ENCODE measurements around the gene STMN1. TPM values are rescaled to one million over a fixed set of nuclear protein-coding genes. Genes with fewer than 3 reads are reported as not detected.

Gene STMN1
- total RNA-seq, 1 experiment from 2014 or later: 206 TPM

GRCh38 chr1:25877155-25877554 lies 29.1 kb downstream of the STMN1 start:
- no peak overlapping the region for H3K27ac ChIP-seq (ENCODE audit: low read length)
- no TSS peak for BruUV-seq (replicated peaks)
- H3K4me3 ChIP-seq (ENCODE audit: low read length): no peak overlapping the region
- POLR2A ChIA-PET (ENCODE audit: unreplicated experiment): interaction anchor here (0.6 kb wide), 1 partner anchor 25 kb away, joined by 7 read pairs; no protein-coding TSS in a partner anchor
- no peak overlapping the region for H3K9ac ChIP-seq (ENCODE audit: low read length)
- no peak overlapping the region for H3K4me2 ChIP-seq (ENCODE audit: low read length)
- no peaks in the 10 kb centered on the region for H3K27me3 ChIP-seq (ENCODE audit: low read length)
- ATAC-seq (no peak), DNase-seq (no peak)
- TF ChIP-seq EZH2 (IDR thresholded peaks at IDR 0.05; ENCODE audit: low read length, unreplicated experiment) (no peak), EZH2phosphoT487 (IDR thresholded peaks at IDR 0.05; ENCODE audit: borderline replicate concordance, low read length) (no peak), CTCF (conservative IDR thresholded peaks at IDR 0.05; ENCODE audit: low read depth, low read length) (no peak)
- intact Hi-C loops (cut with micrococcal nuclease): no loop called here
- H3K4me1 ChIP-seq (ENCODE audit: insufficient read depth, low read length): peaks cover 6% of the 10 kb centered on the region; the same call in 1 of the 2 replicates
- H3K79me2 ChIP-seq (ENCODE audit: low read length): peaks cover 7% of the 10 kb centered on the region; the same call in 1 of the 2 replicates
- H3K9me3 ChIP-seq (ENCODE audit: low read length): no peaks in the 10 kb centered on the region
- no peaks in the 10 kb centered on the region for H4K20me1 ChIP-seq (ENCODE audit: low read length)
- no peaks in the 10 kb centered on the region for H3K36me3 ChIP-seq (ENCODE audit: low read depth, low read length)
- H2AFZ ChIP-seq (ENCODE audit: low read length): no peak overlapping the region
- H3F3A ChIP-seq (ENCODE audit: low read length, unreplicated experiment): no peaks in the 10 kb centered on the region
- H3K9me2 ChIP-seq (replicated peaks; ENCODE audit: low read length): no peaks in the 10 kb centered on the region
- CTCF ChIA-PET: no interaction called here

- ATAC-seq: no peak
- Histone ChIP-seq H3K79me2 (ENCODE audit: low read length) (peaks cover 7% of the 10 kb centered on the region; the same call in 1 of the 2 replicates), H3K27me3 (ENCODE audit: low read length) (no peaks in the 10 kb centered on the region), H3K4me3 (ENCODE audit: low read length) (no peak overlapping the region), H3K9me3 (ENCODE audit: low read length) (no peaks in the 10 kb centered on the region), H3K36me3 (ENCODE audit: low read depth, low read length) (no peaks in the 10 kb centered on the region), H4K20me1 (ENCODE audit: low read length) (no peaks in the 10 kb centered on the region), H3F3A (ENCODE audit: low read length, unreplicated experiment) (no peaks in the 10 kb centered on the region), H3K9ac (ENCODE audit: low read length) (no peak overlapping the region), H3K4me1 (ENCODE audit: insufficient read depth, low read length) (peaks cover 6% of the 10 kb centered on the region; the same call in 1 of the 2 replicates), H3K27ac (ENCODE audit: low read length) (no peak overlapping the region), H2AFZ (ENCODE audit: low read length) (no peak overlapping the region), H3K4me2 (ENCODE audit: low read length) (no peak overlapping the region), H3K9me2 (replicated peaks; ENCODE audit: low read length) (no peaks in the 10 kb centered on the region)
- intact Hi-C loops (cut with micrococcal nuclease): no loop called here
- ChIA-PET POLR2A (ENCODE audit: unreplicated experiment) (interaction anchor here (0.6 kb wide), 2 partner anchors 25 to 353 kb away, joined by 7 to 17 read pairs; no protein-coding TSS in a partner anchor), CTCF (no interaction called here)
- DNase-seq: no peak
- TF ChIP-seq CTCF (conservative IDR thresholded peaks at IDR 0.05; ENCODE audit: low read depth, low read length) (no peak), EZH2 (IDR thresholded peaks at IDR 0.05; ENCODE audit: low read length, unreplicated experiment) (no peak), EZH2phosphoT487 (IDR thresholded peaks at IDR 0.05; ENCODE audit: borderline replicate concordance, low read length) (no peak)
- no TSS peak for BruUV-seq (replicated peaks)
Measured at GRCh38 chr1:25876693-25877077, 29.5 kb downstream of the STMN1 start.

Data from PC-3 (cell line).